GM12864 (cell line): ENCODE measurements around the gene SLC1A2.

Experiments
- DNase-seq: peaks from one replicate; pipeline ENCODE4 v3.0.0-alpha.2; 2011; ENCODE audit warnings: low read depth
- H3K4me3 ChIP-seq: 2 replicates; pipeline ENCODE4 v1.5.1; 2011; ENCODE audit warnings: mild to moderate bottlenecking, low read depth, low read length, control low read depth
- TF ChIP-seq, protein P1 (sequence below): IDR thresholded peaks from 2 replicates; pipeline ENCODE4 v1.5.1; 2011; ENCODE audit warnings: low read depth, mild to moderate bottlenecking, moderate library complexity, low read length, control low read depth, inconsistent platforms; ENCODE audit errors: missing control alignments

The SLC1A2 gene

DNA sequence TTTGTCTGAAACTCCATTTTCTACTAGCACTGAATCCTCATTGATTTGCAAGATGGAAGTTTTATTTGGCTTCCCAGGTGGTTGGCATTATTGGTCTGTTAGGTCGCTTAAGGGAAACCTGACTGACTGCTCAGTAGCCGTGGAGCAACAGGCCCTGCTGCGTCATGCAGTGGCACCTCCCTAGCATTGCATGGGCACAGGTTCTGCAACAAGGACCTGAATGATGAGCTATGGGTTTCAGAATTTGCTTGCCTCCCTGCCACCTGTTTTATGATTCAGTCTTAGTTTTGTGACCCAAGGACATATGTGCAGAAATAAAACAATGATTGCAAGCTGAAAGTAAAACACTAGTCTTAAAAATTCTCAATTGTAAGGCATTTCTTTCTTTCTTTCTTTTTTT lies 128.5 kb downstream of the SLC1A2 start:
- no peak overlapping the region for H3K4me3 ChIP-seq
- DNase-seq = no peak
- TF ChIP-seq, protein P1, sequence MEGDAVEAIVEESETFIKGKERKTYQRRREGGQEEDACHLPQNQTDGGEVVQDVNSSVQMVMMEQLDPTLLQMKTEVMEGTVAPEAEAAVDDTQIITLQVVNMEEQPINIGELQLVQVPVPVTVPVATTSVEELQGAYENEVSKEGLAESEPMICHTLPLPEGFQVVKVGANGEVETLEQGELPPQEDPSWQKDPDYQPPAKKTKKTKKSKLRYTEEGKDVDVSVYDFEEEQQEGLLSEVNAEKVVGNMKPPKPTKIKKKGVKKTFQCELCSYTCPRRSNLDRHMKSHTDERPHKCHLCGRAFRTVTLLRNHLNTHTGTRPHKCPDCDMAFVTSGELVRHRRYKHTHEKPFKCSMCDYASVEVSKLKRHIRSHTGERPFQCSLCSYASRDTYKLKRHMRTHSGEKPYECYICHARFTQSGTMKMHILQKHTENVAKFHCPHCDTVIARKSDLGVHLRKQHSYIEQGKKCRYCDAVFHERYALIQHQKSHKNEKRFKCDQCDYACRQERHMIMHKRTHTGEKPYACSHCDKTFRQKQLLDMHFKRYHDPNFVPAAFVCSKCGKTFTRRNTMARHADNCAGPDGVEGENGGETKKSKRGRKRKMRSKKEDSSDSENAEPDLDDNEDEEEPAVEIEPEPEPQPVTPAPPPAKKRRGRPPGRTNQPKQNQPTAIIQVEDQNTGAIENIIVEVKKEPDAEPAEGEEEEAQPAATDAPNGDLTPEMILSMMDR = no peak

DNA sequence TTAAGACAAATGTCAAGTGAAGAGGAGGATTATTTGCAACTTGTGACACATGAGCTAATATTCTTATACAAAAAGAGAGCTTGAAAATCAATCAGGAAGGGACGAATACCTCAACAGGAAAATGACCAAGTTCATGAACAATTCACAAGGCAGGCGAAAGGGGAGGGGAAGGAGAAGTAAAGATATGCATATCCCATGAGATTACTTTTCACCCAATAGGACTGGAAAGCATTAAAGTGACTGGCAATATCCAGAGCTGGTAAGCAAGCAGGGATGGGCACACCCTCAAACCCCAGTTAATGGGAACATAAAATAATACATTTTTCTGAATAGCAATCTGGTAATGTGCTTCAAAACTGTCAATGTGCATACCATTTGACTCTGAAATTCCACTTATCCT lies 129.5 kb downstream of the SLC1A2 start:
- TF ChIP-seq, protein P1 = no peak
- DNase-seq = no peak
- H3K4me3 ChIP-seq = no peak overlapping the region

DNA sequence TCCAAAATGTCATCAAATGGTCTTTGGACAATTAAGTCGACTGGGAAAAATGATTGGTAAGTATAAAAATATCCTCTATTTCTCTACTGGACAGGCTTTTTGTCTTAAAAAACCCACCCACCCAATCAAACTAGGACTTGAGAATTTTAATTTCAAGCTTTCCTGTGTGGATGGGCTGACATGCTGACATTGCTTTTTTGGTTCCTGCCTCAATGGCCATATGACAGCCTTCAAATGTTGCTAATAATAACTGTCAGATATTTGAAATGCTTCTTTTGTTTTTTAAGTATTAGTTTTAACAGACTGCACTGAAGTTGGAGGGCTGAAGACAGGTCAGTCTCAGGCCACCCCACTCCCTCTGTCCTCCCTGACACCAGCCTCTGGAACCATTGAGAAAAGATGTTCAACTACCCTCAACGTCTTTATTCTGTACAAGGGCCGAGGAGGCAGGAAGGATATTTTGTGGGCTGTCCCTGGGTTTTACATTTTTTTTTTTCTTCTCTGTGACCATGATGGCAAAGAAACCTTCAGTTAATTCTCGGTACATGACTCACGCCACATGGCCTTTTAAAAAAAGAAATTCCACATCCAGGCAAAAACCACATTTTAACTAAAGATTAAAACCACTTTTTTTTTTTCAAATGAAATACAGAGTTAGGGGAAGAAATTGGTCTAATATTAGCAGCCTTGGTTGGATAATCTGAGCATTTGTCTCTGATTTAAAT lies 130.4 kb downstream of the SLC1A2 start:
- TF ChIP-seq, protein P1 = no peak
- no peak overlapping the region for H3K4me3 ChIP-seq
- DNase-seq = no peak

DNA sequence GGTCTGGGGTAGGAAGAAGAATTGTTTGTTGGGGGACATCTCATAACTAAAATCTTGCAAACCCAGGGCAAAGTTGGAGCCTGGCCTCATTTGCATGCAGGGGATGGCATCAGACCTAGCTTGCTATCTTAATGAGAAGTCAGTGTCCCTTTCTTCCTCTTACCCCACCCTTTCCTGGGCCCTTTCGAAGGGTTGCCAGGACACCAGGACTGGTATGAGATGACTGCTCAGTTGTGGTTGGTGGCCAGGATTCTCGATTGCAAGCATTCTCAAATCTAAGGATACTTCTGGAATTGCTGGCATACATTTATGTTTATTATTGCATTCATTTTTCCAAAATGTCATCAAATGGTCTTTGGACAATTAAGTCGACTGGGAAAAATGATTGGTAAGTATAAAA lies 131.0 kb downstream of the SLC1A2 start:
- TF ChIP-seq, protein P1 = no peak
- DNase-seq = no peak

DNA sequence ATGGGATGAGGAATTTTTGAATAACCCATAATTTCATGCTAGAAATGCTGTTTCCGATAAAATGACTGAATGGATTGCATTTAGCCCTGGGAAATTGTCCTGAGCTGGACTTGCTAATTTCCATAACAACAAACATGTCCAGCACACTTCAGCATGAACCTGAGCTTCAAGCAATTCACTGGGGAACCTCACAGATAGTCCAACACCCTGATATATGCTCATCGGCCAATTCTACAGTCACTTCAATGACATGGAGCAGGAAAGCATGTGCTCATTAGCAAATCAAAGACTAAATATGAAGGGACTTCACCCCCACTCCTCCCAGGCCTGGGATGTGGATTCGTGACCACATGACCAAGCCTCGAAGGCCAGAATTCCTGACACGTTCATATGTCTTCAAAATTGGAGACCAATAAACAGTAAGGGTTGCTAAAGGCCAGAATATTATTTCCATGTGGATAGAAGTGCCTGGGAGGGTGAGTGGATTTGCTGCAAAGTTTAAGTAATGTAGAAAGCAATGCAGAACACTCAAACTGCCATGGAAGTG lies 131.9 kb downstream of the SLC1A2 start:
- no peak overlapping the region for H3K4me3 ChIP-seq
- DNase-seq = no peak
- TF ChIP-seq, protein P1 = no peak

More for the DNA sequence above, 131.0 kb downstream of the SLC1A2 start:
- H3K4me3 ChIP-seq = no peak overlapping the region

DNA sequence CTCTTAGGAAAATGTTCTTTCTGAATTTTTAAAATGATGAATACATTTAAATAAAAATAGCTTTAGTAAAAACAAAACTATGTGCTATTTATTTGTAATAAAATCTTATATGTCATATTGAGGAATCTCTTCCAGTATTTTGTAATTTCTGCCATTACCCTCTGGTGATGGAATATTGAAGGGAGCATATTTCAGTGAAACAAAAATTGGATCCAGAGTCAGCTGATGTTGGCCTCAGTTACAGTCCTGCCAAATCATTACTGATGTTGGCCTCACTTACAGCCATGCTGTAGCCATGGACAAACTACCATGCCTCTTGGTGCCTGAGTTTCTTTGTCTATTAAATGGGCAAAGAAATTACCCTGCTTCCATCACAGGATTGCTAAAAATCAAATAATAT lies 133.2 kb downstream of the SLC1A2 start:
- no peak overlapping the region for H3K4me3 ChIP-seq
- DNase-seq = no peak
- TF ChIP-seq, protein P1 = no peak

DNA sequence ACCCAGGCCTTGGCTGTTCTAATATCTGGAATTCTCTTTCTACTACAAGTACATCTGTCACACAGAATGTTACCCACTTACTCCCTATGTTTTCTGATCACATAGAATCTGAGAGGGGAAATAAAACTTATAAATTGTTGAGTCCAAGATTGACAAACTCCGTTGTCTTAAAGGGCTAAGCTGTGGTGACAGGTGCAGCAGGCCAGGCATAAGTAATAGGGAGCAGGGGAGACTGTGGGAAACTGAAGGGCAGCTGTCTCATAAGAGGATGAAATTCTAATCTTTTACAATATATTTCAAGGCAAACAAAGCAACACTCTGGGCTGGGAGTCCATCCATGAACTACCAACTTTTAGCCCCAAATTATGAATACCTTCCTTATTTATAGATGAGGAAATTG lies 133.9 kb downstream of the SLC1A2 start:
- H3K4me3 ChIP-seq = no peak overlapping the region
- TF ChIP-seq, protein P1 = no peak
- no peak for DNase-seq
